BJ (cell line): ENCODE measurements around the gene LAMA3. TPM values are rescaled to one million over a fixed set of nuclear protein-coding genes. Genes with fewer than 3 reads are reported as not detected.

Source experiments
- CTCF ChIA-PET: fragments of 350-600 bp; formaldehyde crosslinking; extraction: SDS; loops from one replicate; lab custom pipeline; 2021; ENCODE audit warnings: antibody characterized with exemption, inconsistent platforms; lab: Yijun Ruan, JAX
- POLR2A ChIA-PET: fragments of 300-600 bp; sonication (Branson Sonifier 250); formaldehyde crosslinking; extraction: SDS; loops from one replicate; lab custom pipeline; 2021; ENCODE audit warnings: antibody characterized with exemption; lab: Charles Lee
- DNase-seq: peaks from one replicate; pipeline ENCODE4 v3.0.0-alpha.2; 2011; ENCODE audit warnings: low read depth
- H3K27me3 ChIP-seq: 2 replicates; pipeline ENCODE4 v1.6.0; 2011; ENCODE audit warnings: low read length; ENCODE audit not compliant: control insufficient read depth, insufficient read depth
- H3K36me3 ChIP-seq: 2 replicates; pipeline ENCODE4 v1.5.1; 2011; ENCODE audit warnings: low read length; ENCODE audit not compliant: control insufficient read depth, insufficient read depth
- H3K4me3 ChIP-seq: 2 replicates; pipeline ENCODE4 v1.5.1; 2011; ENCODE audit warnings: low read depth, mild to moderate bottlenecking, control low read depth, low read length
- polyA plus RNA-seq: library from polyadenylated mRNA; depleted of rRNA; stranded (reverse); fragments of >200 nt; gene quantifications from 2 replicates; pipeline ENCODE4 v1.2.3, GENCODE V29; 2011
- TF ChIP-seq, protein P1 (sequence below): IDR thresholded peaks from 2 replicates; pipeline ENCODE4 v1.5.1; 2011; ENCODE audit warnings: low read depth, mild to moderate bottlenecking, control low read depth, inconsistent platforms, low read length, moderate library complexity; ENCODE audit not compliant: insufficient read depth

Gene LAMA3
- polyA plus RNA-seq, 1 experiment: 5.6 TPM

GRCh38 chr18:23682045-23682444 is 7.2 kb upstream of the LAMA3 start:
- no peaks in the 10 kb centered on the region for H3K36me3 ChIP-seq
- H3K27me3 ChIP-seq: peaks cover 3% of the 10 kb centered on the region; the same call in 1 of the 2 replicates
- no peak for DNase-seq
- ChIA-PET CTCF (interaction anchor here (1.2 kb wide), 1 partner anchor 21 kb away, joined by 3 read pairs; no protein-coding TSS in a partner anchor), POLR2A (no interaction called here)
- H3K4me3 ChIP-seq: no peak overlapping the region
- TF ChIP-seq, protein P1, sequence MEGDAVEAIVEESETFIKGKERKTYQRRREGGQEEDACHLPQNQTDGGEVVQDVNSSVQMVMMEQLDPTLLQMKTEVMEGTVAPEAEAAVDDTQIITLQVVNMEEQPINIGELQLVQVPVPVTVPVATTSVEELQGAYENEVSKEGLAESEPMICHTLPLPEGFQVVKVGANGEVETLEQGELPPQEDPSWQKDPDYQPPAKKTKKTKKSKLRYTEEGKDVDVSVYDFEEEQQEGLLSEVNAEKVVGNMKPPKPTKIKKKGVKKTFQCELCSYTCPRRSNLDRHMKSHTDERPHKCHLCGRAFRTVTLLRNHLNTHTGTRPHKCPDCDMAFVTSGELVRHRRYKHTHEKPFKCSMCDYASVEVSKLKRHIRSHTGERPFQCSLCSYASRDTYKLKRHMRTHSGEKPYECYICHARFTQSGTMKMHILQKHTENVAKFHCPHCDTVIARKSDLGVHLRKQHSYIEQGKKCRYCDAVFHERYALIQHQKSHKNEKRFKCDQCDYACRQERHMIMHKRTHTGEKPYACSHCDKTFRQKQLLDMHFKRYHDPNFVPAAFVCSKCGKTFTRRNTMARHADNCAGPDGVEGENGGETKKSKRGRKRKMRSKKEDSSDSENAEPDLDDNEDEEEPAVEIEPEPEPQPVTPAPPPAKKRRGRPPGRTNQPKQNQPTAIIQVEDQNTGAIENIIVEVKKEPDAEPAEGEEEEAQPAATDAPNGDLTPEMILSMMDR: no peak

- no peaks in the 10 kb centered on the region for H3K36me3 ChIP-seq
- H3K27me3 ChIP-seq: peaks cover 3% of the 10 kb centered on the region; the same call in 1 of the 2 replicates
- DNase-seq: no peak
- ChIA-PET POLR2A (no interaction called here), CTCF (interaction anchor here (1.2 kb wide), 1 partner anchor 20 kb away, joined by 3 read pairs; no protein-coding TSS in a partner anchor)
- TF ChIP-seq, protein P1: no peak
- no peak overlapping the region for H3K4me3 ChIP-seq
These were observed 6.8 kb upstream of the LAMA3 start for GRCh38 chr18:23682472-23682871.

DNA sequence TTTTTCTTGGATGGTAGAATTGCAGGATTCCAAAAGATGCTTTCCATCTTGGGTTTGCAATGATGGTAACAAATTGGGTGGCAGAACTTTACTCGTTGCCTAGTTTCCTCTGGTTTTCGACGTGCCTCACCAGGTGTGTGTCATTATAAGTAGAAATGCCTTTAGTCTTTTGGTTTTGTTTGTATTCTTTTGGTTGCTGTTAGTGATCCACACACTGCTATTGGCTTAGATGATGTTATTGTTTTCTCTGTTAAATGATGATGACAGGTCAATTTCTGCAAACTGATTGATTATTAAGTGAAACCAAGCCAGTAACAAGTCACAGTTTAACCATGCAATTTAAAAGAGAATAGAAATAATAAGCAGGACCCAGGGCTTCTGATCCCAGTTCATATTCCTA is 6.1 kb upstream of the LAMA3 start:
- H3K4me3 ChIP-seq: no peak overlapping the region
- CTCF ChIA-PET: interaction anchor here (1.3 kb wide), 1 partner anchor 54 kb away, joined by 3 read pairs; no protein-coding TSS in a partner anchor
- no peak for DNase-seq
- H3K27me3 ChIP-seq: peaks cover 3% of the 10 kb centered on the region; the same call in 1 of the 2 replicates
- TF ChIP-seq, protein P1: no peak
- POLR2A ChIA-PET: no interaction called here
- H3K36me3 ChIP-seq: no peaks in the 10 kb centered on the region

- ChIA-PET POLR2A (no interaction called here), CTCF (interaction anchor here (1.3 kb wide), 1 partner anchor 55 kb away, joined by 3 read pairs; no protein-coding TSS in a partner anchor)
- no peak overlapping the region for H3K4me3 ChIP-seq
- no peaks in the 10 kb centered on the region for H3K36me3 ChIP-seq
- DNase-seq: no peak
- peaks cover 3% of the 10 kb centered on the region; the same call in 1 of the 2 replicates for H3K27me3 ChIP-seq
- TF ChIP-seq, protein P1: no peak
These were observed 5.6 kb upstream of the LAMA3 start for GRCh38 chr18:23683671-23684070.

DNA sequence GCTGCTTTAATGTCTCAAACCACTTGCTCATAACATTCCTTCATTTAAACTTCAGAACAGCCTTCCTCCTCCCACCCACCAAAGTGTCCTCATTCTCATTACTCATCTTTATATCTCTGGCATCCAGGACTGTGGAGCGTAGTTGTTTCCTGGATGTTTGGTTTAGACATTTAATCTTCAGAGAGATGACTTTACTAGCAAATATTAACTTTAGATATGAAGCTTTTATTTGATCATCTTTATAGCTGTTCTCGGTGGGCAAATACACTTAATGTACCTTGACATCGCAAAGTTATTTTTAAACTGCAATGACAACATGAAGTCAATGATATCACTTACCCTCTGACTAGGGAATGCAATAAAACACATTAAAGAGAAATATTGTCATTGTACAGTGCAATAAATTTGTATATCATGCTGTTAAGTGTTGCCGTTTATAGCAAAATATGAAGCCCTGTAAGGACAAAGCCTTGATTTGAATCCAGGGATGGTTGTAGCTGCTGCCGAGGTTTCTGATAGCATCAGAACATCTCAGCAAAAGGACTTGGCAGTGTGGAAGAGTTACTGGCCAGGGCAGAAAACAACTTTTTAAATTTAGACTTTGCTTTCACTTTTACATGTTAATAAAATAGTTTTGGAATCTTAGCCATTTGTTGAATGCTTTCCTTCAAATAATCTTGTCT is 4.6 kb upstream of the LAMA3 start:
- Histone ChIP-seq H3K4me3 (no peak overlapping the region), H3K27me3 (no peaks in the 10 kb centered on the region; the same call in 1 of the 2 replicates), H3K36me3 (no peaks in the 10 kb centered on the region)
- ChIA-PET POLR2A (no interaction called here), CTCF (interaction anchor here (0.7 to 1.3 kb wide), 4 partner anchors 11 to 379 kb away, joined by 3 to 5 read pairs (median 3); no protein-coding TSS in a partner anchor)
- TF ChIP-seq, protein P1: no peak
- DNase-seq: peak; percentile 40
